ENCODE data around the gene CSTPP1.

The CSTPP1 gene

DNA sequence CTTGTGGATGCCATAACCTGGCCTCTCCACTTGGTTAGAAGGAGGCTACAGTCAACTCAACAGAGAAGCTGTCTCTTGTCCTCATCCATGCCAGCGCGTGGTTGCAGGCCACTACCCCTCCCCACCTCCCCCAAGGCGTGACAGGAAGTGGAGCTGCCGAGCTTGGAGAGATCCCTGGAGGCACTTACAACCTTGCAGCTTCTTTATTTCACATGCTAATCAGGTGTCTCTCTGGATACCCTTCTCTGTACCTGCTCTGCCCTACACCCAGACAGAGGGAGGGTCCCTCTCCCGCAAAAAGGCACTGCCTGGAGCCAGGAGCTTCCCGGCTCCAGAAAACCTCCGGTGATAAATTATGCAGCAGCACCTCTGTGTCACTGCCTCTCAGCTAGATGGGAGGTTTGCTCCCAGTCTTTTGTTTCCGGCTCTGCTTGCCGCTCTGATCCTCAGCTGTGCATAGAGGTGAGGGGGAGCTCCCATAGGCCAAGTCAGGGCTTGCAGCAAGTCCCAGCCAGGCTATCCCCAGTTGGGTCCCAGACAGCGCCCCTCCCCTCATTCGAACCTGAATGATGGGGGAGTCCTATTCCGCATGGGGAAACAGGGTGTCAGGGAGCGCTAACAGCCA lies 23.9 kb upstream of the CSTPP1 start:
- Histone ChIP-seq H4K12ac (ENCODE audit: low read depth, low read length) (peak overlapping the region; percentile 43), H2BK120ac (ENCODE audit: insufficient read depth, low read length, poor library complexity) (peak overlapping the region; percentile 14), H4K8ac (ENCODE audit: low read depth, low read length) (peak overlapping the region; percentile 17), H3K14ac (ENCODE audit: low read length) (no peak overlapping the region), H3K4me1 (ENCODE audit: control insufficient read depth in 1 of 2, insufficient read depth in 2 of 2, low read length in 2 of 2) (peaks cover 21% of the 10 kb centered on the region in 2 experiments), H3K9ac (ENCODE audit: low read length) (no peak overlapping the region), H3K27ac (ENCODE audit: low read depth, low read length) (peak overlapping the region; percentile 23), H3K4ac (ENCODE audit: low read depth, low read length) (no peak overlapping the region), H3K36me3 (ENCODE audit: control insufficient read depth in 1 of 2, insufficient read depth in 2 of 2, low read length in 2 of 2) (no peaks in the 10 kb centered on the region), H2BK12ac (ENCODE audit: low read length) (peak overlapping the region; percentile 30), H3K79me1 (ENCODE audit: low read length) (no peaks in the 10 kb centered on the region), H3K4me2 (ENCODE audit: low read length) (peak overlapping the region; percentile 75), H3K18ac (ENCODE audit: low read length) (no peak overlapping the region), H3K79me2 (ENCODE audit: control insufficient read depth, insufficient read depth, low read length, poor library complexity) (peaks cover 6% of the 10 kb centered on the region), H2AK5ac (ENCODE audit: low read length) (no peak overlapping the region), H3K23ac (ENCODE audit: low read length) (no peak overlapping the region), H2BK5ac (ENCODE audit: low read depth, low read length, poor library complexity) (peak overlapping the region; percentile 2), H4K91ac (ENCODE audit: low read depth, low read length) (peak overlapping the region; percentile 4), H3K9me3 (ENCODE audit: insufficient read depth, low read depth, low read length) (no peaks in the 10 kb centered on the region), H3K27me3 (ENCODE audit: insufficient read depth, low read length) (no peaks in the 10 kb centered on the region), H2AFZ (ENCODE audit: insufficient read depth, low read length, poor library complexity) (peak overlapping the region; percentile 30), H3K4me3 (ENCODE audit: low read depth, low read length) (peak overlapping the region; percentile 37)
- DNase-seq: no peak
- WGBS (ENCODE audit: extremely low coverage, insufficient coverage, insufficient read length): no CpG with 5 or more reads among the region's 13 CpGs

DNA sequence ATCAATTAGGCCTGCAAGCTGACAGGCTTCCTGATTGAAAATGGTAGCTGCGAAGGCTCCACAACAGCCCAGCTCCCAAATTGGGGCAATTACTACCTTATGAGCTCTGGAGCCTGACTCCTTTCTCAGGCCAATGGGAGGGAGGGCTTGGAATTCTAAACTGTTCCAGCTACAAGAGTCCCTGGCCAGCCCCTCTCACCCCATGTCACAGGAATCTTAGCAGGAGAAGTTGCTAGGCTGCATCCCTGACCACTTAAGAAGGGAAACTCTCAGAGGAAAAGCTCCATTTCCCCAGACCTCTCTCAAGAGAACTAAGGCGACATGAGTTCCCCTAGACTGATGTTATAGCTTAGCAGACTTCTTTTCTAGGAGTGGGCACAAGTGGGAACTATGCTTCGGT lies 23.1 kb upstream of the CSTPP1 start:
- H3K18ac ChIP-seq (ENCODE audit: low read length): no peak overlapping the region
- H2BK5ac ChIP-seq (ENCODE audit: low read depth, low read length, poor library complexity): no peak overlapping the region
- peaks cover 6% of the 10 kb centered on the region for H3K79me2 ChIP-seq (ENCODE audit: control insufficient read depth, insufficient read depth, low read length, poor library complexity)
- no peak overlapping the region for H2AFZ ChIP-seq (ENCODE audit: insufficient read depth, low read length, poor library complexity)
- no CpG with 5 or more reads among the region's 3 CpGs for WGBS (ENCODE audit: extremely low coverage, insufficient coverage, insufficient read length)
- no peak overlapping the region for H2BK12ac ChIP-seq (ENCODE audit: low read length)
- H3K79me1 ChIP-seq (ENCODE audit: low read length): peaks cover 4% of the 10 kb centered on the region
- H4K91ac ChIP-seq (ENCODE audit: low read depth, low read length): no peak overlapping the region
- H2BK120ac ChIP-seq (ENCODE audit: insufficient read depth, low read length, poor library complexity): no peak overlapping the region
- no peak overlapping the region for H3K27ac ChIP-seq (ENCODE audit: low read depth, low read length)
- no peak overlapping the region for H3K4ac ChIP-seq (ENCODE audit: low read depth, low read length)
- H3K23ac ChIP-seq (ENCODE audit: low read length): no peak overlapping the region
- DNase-seq: no peak
- H3K4me2 ChIP-seq (ENCODE audit: low read length): peak overlapping the region; percentile 75
- H3K4me1 ChIP-seq (ENCODE audit: control insufficient read depth in 1 of 2, insufficient read depth in 2 of 2, low read length in 2 of 2): peaks cover 21% of the 10 kb centered on the region in 2 experiments
- H3K9ac ChIP-seq (ENCODE audit: low read length): no peak overlapping the region
- no peak overlapping the region for H2AK5ac ChIP-seq (ENCODE audit: low read length)
- H3K4me3 ChIP-seq (ENCODE audit: low read depth, low read length): no peak overlapping the region
- no peaks in the 10 kb centered on the region for H3K36me3 ChIP-seq (ENCODE audit: control insufficient read depth in 1 of 2, insufficient read depth in 2 of 2, low read length in 2 of 2)
- no peaks in the 10 kb centered on the region for H3K9me3 ChIP-seq (ENCODE audit: insufficient read depth, low read depth, low read length)
- no peak overlapping the region for H4K12ac ChIP-seq (ENCODE audit: low read depth, low read length)
- H3K27me3 ChIP-seq (ENCODE audit: insufficient read depth, low read length): no peaks in the 10 kb centered on the region
- no peak overlapping the region for H3K14ac ChIP-seq (ENCODE audit: low read length)
- no peak overlapping the region for H4K8ac ChIP-seq (ENCODE audit: low read depth, low read length)

DNA sequence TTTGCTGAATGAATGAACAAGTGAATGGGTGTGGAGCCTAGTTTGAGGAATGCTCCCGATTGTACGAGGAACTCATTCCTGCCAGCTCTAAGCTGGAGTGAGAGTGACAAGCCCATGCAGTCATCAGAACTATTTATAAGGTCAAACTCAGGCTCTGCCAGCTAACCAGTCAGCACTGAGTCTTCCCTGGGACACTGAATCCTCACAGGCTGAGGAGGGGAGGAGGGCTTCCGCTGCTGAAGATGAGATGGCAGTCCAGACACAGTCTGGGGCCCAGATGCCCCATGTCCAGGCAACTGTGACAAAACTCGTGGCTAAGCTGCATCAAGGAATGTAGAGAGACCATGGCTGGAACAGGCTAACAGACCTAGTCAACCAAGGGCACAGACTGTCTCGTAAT lies 22.2 kb upstream of the CSTPP1 start:
- Histone ChIP-seq H3K79me1 (ENCODE audit: low read length) (peaks cover 4% of the 10 kb centered on the region), H3K9ac (ENCODE audit: low read length) (no peak overlapping the region), H4K91ac (ENCODE audit: low read depth, low read length) (no peak overlapping the region), H3K23ac (ENCODE audit: low read length) (no peak overlapping the region), H3K36me3 (ENCODE audit: control insufficient read depth in 1 of 2, insufficient read depth in 2 of 2, low read length in 2 of 2) (no peaks in the 10 kb centered on the region), H2BK12ac (ENCODE audit: low read length) (no peak overlapping the region), H4K12ac (ENCODE audit: low read depth, low read length) (no peak overlapping the region), H2AK5ac (ENCODE audit: low read length) (no peak overlapping the region), H3K4ac (ENCODE audit: low read depth, low read length) (no peak overlapping the region), H3K4me3 (ENCODE audit: low read depth, low read length) (no peak overlapping the region), H3K27me3 (ENCODE audit: insufficient read depth, low read length) (no peaks in the 10 kb centered on the region), H3K4me2 (ENCODE audit: low read length) (no peak overlapping the region), H4K8ac (ENCODE audit: low read depth, low read length) (no peak overlapping the region), H3K27ac (ENCODE audit: low read depth, low read length) (no peak overlapping the region), H2AFZ (ENCODE audit: insufficient read depth, low read length, poor library complexity) (no peak overlapping the region), H3K9me3 (ENCODE audit: insufficient read depth, low read depth, low read length) (no peaks in the 10 kb centered on the region), H3K14ac (ENCODE audit: low read length) (no peak overlapping the region), H3K4me1 (ENCODE audit: control insufficient read depth in 1 of 2, insufficient read depth in 2 of 2, low read length in 2 of 2) (peaks cover 21 to 23% of the 10 kb centered on the region in 2 experiments), H2BK5ac (ENCODE audit: low read depth, low read length, poor library complexity) (no peak overlapping the region), H3K18ac (ENCODE audit: low read length) (no peak overlapping the region), H3K79me2 (ENCODE audit: control insufficient read depth, insufficient read depth, low read length, poor library complexity) (peaks cover 6% of the 10 kb centered on the region), H2BK120ac (ENCODE audit: insufficient read depth, low read length, poor library complexity) (no peak overlapping the region)
- WGBS (ENCODE audit: extremely low coverage, insufficient coverage, insufficient read length): no CpG with 5 or more reads among the region's 5 CpGs
- no peak for DNase-seq

DNA sequence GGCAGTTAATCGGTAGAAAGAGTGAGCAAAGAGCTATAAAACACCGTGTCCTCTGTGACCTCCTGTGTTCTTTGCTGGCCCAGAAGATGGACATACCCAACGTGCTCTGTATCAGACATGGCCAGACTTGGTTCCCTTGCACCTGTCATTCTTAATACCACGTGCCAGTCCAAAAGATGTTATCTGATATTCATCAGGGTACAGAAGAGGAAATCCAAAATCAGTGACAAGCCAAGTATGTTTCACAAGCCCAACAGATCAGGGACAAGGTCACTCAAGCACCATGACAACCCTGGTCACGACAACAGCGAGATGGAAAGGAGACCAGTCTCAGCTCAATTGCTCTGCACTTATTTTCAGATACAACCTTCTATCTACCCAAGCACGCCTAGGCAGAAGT lies 21.7 kb upstream of the CSTPP1 start:
- Histone ChIP-seq H3K4me1 (ENCODE audit: control insufficient read depth in 1 of 2, insufficient read depth in 2 of 2, low read length in 2 of 2) (peaks cover 21 to 23% of the 10 kb centered on the region in 2 experiments), H3K79me1 (ENCODE audit: low read length) (peaks cover 4% of the 10 kb centered on the region), H2BK120ac (ENCODE audit: insufficient read depth, low read length, poor library complexity) (no peak overlapping the region), H2AK5ac (ENCODE audit: low read length) (no peak overlapping the region), H2BK5ac (ENCODE audit: low read depth, low read length, poor library complexity) (no peak overlapping the region), H3K27ac (ENCODE audit: low read depth, low read length) (no peak overlapping the region), H3K23ac (ENCODE audit: low read length) (no peak overlapping the region), H3K9ac (ENCODE audit: low read length) (no peak overlapping the region), H3K4ac (ENCODE audit: low read depth, low read length) (no peak overlapping the region), H4K91ac (ENCODE audit: low read depth, low read length) (no peak overlapping the region), H3K9me3 (ENCODE audit: insufficient read depth, low read depth, low read length) (no peaks in the 10 kb centered on the region), H3K27me3 (ENCODE audit: insufficient read depth, low read length) (no peaks in the 10 kb centered on the region), H4K12ac (ENCODE audit: low read depth, low read length) (no peak overlapping the region), H3K4me2 (ENCODE audit: low read length) (no peak overlapping the region), H3K14ac (ENCODE audit: low read length) (no peak overlapping the region), H2BK12ac (ENCODE audit: low read length) (no peak overlapping the region), H3K79me2 (ENCODE audit: control insufficient read depth, insufficient read depth, low read length, poor library complexity) (peaks cover 6% of the 10 kb centered on the region), H3K18ac (ENCODE audit: low read length) (no peak overlapping the region), H3K36me3 (ENCODE audit: control insufficient read depth in 1 of 2, insufficient read depth in 2 of 2, low read length in 2 of 2) (no peaks in the 10 kb centered on the region), H3K4me3 (ENCODE audit: low read depth, low read length) (no peak overlapping the region), H4K8ac (ENCODE audit: low read depth, low read length) (no peak overlapping the region), H2AFZ (ENCODE audit: insufficient read depth, low read length, poor library complexity) (no peak overlapping the region)
- no peak for DNase-seq
- no CpG with 5 or more reads among the region's 7 CpGs for WGBS (ENCODE audit: extremely low coverage, insufficient coverage, insufficient read length)
